ENCODE results near the gene COX7A2.

Gene COX7A2

GRCh38 chr6:75220357-75220756, 23.2 kb downstream of the COX7A2 start:
- H3K4me3 ChIP-seq (ENCODE audit: low read length): no peak overlapping the region
- TF ChIP-seq ZNF274 (IDR thresholded peaks at IDR 0.05; ENCODE audit: low read depth, low read length): no peak

GRCh38 chr6:75219263-75219662, 24.3 kb downstream of the COX7A2 start:
- no peak for TF ChIP-seq ZNF274 (IDR thresholded peaks at IDR 0.05; ENCODE audit: low read depth, low read length)
- no peak overlapping the region for H3K4me3 ChIP-seq (ENCODE audit: low read length)

GRCh38 chr6:75217193-75217592, 26.4 kb downstream of the COX7A2 start:
- TF ChIP-seq ZNF274 (IDR thresholded peaks at IDR 0.05; ENCODE audit: low read depth, low read length): no peak
- H3K4me3 ChIP-seq (ENCODE audit: low read length): no peak overlapping the region

DNA sequence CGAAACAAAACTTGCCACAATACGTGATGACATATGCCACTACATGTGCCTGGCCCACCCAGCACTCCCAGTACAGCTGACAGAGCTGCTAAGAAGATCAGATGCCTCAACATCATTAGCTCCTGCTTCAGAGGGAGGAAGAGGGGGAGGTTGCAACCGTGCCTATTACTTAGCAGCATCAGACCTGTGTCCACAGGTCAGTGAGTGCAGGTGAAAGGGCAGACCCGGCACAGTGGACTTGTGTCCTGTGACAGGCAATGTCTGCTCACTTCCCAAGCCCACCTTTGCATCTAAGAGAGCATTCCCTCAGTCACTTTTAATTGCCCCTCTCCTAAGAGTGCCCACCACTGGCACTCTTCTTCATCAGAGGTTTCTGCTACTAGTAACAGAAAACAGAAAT, 28.3 kb downstream of the COX7A2 start:
- no peak overlapping the region for H3K4me3 ChIP-seq (ENCODE audit: low read length)
- TF ChIP-seq ZNF274 (IDR thresholded peaks at IDR 0.05; ENCODE audit: low read depth, low read length): no peak

DNA sequence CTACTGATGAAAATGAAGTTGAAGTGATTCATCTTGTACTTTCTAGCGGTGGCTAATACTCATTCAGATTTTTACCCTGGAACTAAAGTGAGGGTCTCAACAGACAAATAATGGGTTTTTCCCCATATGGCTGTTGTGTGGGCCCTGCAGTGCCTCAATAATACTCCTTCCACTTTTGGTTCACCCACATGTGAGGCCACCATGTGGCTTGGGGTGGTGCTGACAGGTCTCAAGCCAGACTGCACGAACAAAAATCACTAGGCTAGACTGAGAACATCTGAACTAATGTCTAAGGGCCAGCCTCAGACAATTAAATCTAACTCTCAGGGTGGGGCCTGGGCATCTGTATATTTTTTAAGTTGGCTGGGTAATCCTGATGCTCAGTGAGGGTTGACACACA, 29.9 kb downstream of the COX7A2 start:
- H3K4me3 ChIP-seq (ENCODE audit: low read length): no peak overlapping the region
- TF ChIP-seq ZNF274 (IDR thresholded peaks at IDR 0.05; ENCODE audit: low read depth, low read length): no peak

DNA sequence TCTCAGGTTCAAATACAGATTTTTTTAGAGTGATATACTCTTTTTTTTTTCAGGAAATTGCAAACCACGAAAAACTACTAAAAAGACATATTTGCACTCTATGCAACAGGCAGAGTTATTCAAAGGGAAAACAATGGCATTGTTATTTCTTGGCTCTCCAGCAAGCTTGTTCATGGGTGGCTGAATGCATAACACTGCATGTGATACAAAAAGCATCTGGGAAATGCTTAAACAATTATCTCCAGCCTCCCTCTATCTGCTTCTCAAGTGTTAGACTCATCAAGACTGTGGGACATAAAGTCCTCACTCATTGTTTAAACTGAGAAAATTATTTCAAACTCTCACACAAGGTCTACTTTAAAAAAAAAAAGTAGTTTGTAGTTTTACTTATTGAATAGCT, 30.5 kb downstream of the COX7A2 start:
- TF ChIP-seq ZNF274 (IDR thresholded peaks at IDR 0.05; ENCODE audit: low read depth, low read length): no peak

GRCh38 chr6:75211920-75212590, 31.5 kb downstream of the COX7A2 start:
- TF ChIP-seq ZNF274 (IDR thresholded peaks at IDR 0.05; ENCODE audit: low read depth, low read length): no peak
- no peak overlapping the region for H3K4me3 ChIP-seq (ENCODE audit: low read length)

More for the DNA sequence above, 30.5 kb downstream of the COX7A2 start:
- no peak overlapping the region for H3K4me3 ChIP-seq (ENCODE audit: low read length)

- no peak for TF ChIP-seq ZNF274 (IDR thresholded peaks at IDR 0.05; ENCODE audit: low read depth, low read length)
Observed at GRCh38 chr6:75210885-75211739, 32.5 kb downstream of the COX7A2 start.

GRCh38 chr6:75209184-75209723, 34.3 kb downstream of the COX7A2 start:
- no peak for TF ChIP-seq ZNF274 (IDR thresholded peaks at IDR 0.05; ENCODE audit: low read depth, low read length)
- no peak overlapping the region for H3K4me3 ChIP-seq (ENCODE audit: low read length)

More at GRCh38 chr6:75210885-75211739, 32.5 kb downstream of the COX7A2 start:
- H3K4me3 ChIP-seq (ENCODE audit: low read length): no peak overlapping the region

DNA sequence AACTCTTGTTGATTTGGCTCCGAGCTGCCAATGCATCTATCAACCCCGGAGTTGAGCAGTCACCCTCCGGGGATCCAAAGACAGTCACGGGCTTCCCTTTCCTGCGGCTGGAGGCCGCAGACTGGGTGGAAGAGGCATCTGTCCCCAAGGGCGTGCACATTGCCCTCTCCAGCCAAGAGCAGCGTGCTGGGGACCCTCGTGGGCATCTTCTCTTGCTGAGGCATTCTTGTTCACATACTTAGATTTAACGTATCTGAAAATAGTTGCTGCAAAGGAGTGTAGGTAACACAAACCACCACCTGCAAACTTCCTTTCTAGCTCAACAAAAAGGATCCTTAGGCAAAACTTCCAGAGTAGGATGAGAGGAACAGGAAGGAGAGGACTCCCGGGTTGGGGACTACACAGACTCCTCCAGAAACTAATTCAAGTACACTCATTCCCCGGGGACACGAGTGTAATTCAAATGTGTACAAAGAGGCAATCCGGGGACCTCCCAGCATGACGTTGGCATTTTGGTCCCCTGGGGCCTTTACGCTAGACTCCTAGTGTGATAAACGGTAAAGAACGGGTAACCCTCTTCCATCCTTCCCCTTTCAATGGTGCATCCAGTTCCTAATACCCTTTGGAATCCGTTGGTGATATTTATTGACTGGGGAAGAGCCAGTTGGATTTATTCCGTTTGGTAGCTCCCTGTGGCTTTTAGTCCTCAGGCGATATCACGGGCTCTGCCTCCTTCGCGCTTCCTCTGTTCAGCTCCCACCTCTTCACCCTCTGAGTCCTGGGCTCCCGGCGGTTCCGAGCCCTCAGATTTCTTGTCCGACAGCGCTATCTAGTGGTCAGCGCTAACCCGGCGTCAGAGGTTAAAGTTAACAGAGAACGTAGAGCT, 35.1 kb downstream of the COX7A2 start:
- peak overlapping the region; percentile 25; the same call in 1 of the 2 replicates for H3K4me3 ChIP-seq (ENCODE audit: low read length)
- TF ChIP-seq ZNF274 (IDR thresholded peaks at IDR 0.05; ENCODE audit: low read depth, low read length): no peak

GRCh38 chr6:75206576-75207342, 36.8 kb downstream of the COX7A2 start:
- no peak for TF ChIP-seq ZNF274 (IDR thresholded peaks at IDR 0.05; ENCODE audit: low read depth, low read length)
- H3K4me3 ChIP-seq (ENCODE audit: low read length): peak overlapping the region; percentile 30; the same call in 1 of the 2 replicates

DNA sequence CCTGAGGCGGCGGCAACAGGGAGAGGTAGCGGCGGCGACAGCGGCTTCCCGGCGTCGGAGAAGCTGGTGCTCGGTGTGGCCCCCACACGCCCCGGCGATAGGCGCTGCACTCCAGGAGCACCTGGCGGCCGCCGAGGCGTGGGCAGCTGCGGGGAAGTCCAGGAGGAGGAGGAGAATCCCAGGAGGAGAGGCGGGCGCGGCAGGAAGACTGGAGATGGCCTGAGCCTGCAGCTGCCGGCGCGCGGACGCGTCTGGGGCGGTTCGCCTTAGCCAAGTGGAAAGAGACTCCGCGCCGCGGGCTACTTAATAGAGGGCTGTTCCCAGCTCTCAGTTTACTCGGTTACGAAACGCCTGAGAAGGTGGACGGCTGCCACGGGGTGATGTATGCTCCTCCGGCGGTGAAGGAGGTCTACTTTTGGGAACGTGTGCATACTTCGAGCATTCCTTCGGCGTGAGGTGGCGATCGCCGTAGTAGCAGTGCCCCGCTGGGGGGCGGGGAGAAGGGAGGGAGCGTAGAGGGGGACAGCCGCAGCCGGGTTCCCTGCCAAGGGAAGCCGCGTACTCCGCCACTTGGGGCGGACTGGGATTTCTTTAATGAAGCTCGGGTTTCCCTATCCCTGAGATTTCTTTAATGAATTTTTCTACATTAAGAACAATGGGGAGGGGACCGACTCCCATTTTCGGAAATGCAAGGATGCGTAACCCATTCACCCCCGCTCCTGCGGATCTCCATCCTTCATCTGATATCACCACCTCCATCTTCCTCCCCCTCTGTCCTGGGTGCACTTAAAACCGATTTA, 37.6 kb downstream of the COX7A2 start, which contains the start of gene COL12A1:
COL12A1 (minus strand) TSS at position 278 of the 800 bp plus-strand sequence. CDS start 3,261 bp downstream, outside the sequence.
- TF ChIP-seq ZNF274 (IDR thresholded peaks at IDR 0.05; ENCODE audit: low read depth, low read length): no peak
- H3K4me3 ChIP-seq (ENCODE audit: low read length): peak within 1 kb of the TSS; percentile 30; the same call in 1 of the 2 replicates
